Measurements from ENCODE around the gene TAS2R50. TPM values are rescaled to one million over a fixed set of nuclear protein-coding genes. Genes with fewer than 3 reads are reported as not detected.

The TAS2R50 gene
- total and polyA plus RNA-seq, 10 of the 15 experiments (the other 5 are each of a cell fraction or from before 2014, with no cell fraction given), result 0.33 to 3.2 (median 1.6) TPM; not detected in 5

- TF ChIP-seq SMC3 (IDR thresholded peaks at IDR 0.05; ENCODE audit: borderline replicate concordance, low read length), result no peak
- peak; percentile 14 to 53; a peak in 1 of 4 replicates for TF ChIP-seq EP300 (IDR thresholded peaks at IDR 0.05; ENCODE audit: borderline replicate concordance in 1 of 2, control insufficient read depth in 1 of 2, low read depth in 2 of 2, low read length in 2 of 2)
- no peak for TF ChIP-seq ZNF592 (IDR thresholded peaks at IDR 0.05)
- no peak for TF ChIP-seq FOXK2 (IDR thresholded peaks at IDR 0.05)
- TF ChIP-seq ZBTB40 (IDR thresholded peaks at IDR 0.05; ENCODE audit: borderline replicate concordance), result no peak
- TF ChIP-seq, protein P1, sequence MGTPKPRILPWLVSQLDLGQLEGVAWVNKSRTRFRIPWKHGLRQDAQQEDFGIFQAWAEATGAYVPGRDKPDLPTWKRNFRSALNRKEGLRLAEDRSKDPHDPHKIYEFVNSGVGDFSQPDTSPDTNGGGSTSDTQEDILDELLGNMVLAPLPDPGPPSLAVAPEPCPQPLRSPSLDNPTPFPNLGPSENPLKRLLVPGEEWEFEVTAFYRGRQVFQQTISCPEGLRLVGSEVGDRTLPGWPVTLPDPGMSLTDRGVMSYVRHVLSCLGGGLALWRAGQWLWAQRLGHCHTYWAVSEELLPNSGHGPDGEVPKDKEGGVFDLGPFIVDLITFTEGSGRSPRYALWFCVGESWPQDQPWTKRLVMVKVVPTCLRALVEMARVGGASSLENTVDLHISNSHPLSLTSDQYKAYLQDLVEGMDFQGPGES (IDR thresholded peaks at IDR 0.05), result no peak
- TF ChIP-seq PBX3 (IDR thresholded peaks at IDR 0.05; ENCODE audit: insufficient replicate concordance, low read depth, low read length), result no peak
- peak; percentile 54 for TF ChIP-seq CBFB (IDR thresholded peaks at IDR 0.05; ENCODE audit: low read depth)
- no peak for TF ChIP-seq ESRRA (IDR thresholded peaks at IDR 0.05; ENCODE audit: low read length)
- no peak for TF ChIP-seq IKZF2 (IDR thresholded peaks at IDR 0.05)
- no peak for TF ChIP-seq BCL3 (IDR thresholded peaks at IDR 0.05; ENCODE audit: borderline replicate concordance, insufficient read depth, low read depth, low read length, poor library complexity, severe bottlenecking)
- no peak for TF ChIP-seq RAD51 (IDR thresholded peaks at IDR 0.05)
- no peak for TF ChIP-seq NR2F1 (conservative IDR thresholded peaks at IDR 0.05)
- no peak for TF ChIP-seq SMARCA5 (IDR thresholded peaks at IDR 0.05)
- no peak for TF ChIP-seq CHD2 (IDR thresholded peaks at IDR 0.05; ENCODE audit: borderline replicate concordance, low read depth, low read length)
- TF ChIP-seq ZNF217 (IDR thresholded peaks at IDR 0.05), result 0 out of 2 replicates have a peak, but pooled peaks have one; percentile 44
Observed at GRCh38 chr12:10982244-10982643, 4.5 kb downstream of the TAS2R50 start (continued).

All from GM12878 (cell line).